SK-N-SH treated with all-trans-retinoic acid at 6 μM for 48 hours (cell line): ENCODE data around the gene ZNF215.

Experiments used
- CREB5 ChIP-seq: fragments of 250-450 bp; sonication (Bioruptor Pico); IDR thresholded peaks from 2 replicates; pipeline ENCODE4 v1.5.1; 2020; ENCODE audit warnings: low read depth, mild to moderate bottlenecking, moderate library complexity
- ESRRG ChIP-seq: fragments of 250-450 bp; sonication (Bioruptor Pico); IDR thresholded peaks from 2 replicates; pipeline ENCODE4 v1.6.1; 2021; ENCODE audit warnings: mild to moderate bottlenecking
- GLIS3 ChIP-seq: fragments of 250-450 bp; sonication (Bioruptor Pico); IDR thresholded peaks from 2 replicates; pipeline ENCODE4 v1.5.0; 2020; ENCODE audit warnings: mild to moderate bottlenecking, moderate library complexity
- ISL1 ChIP-seq: fragments of 250-450 bp; sonication (Bioruptor Pico); IDR thresholded peaks from 2 replicates; pipeline ENCODE4 v2.1.2; 2022; ENCODE audit warnings: mild to moderate bottlenecking, moderate library complexity
- OSR1 ChIP-seq: fragments of 250-450 bp; sonication (Bioruptor Pico); IDR thresholded peaks from 2 replicates; pipeline ENCODE4 v1.8.0; 2022; ENCODE audit warnings: moderate library complexity, mild to moderate bottlenecking, inconsistent platforms
- PPARA ChIP-seq: fragments of 250-450 bp; sonication (Bioruptor Pico); IDR thresholded peaks from 2 replicates; pipeline ENCODE4 v1.5.0; 2020; ENCODE audit warnings: mild to moderate bottlenecking, borderline replicate concordance
- SNAI2 ChIP-seq: fragments of 250-450 bp; sonication (Bioruptor Pico); IDR thresholded peaks from 2 replicates; pipeline ENCODE4 v1.5.0; 2020; ENCODE audit warnings: mild to moderate bottlenecking, moderate library complexity
- ZC3H10 ChIP-seq: fragments of 250-450 bp; sonication (Bioruptor Pico); IDR thresholded peaks from 2 replicates; pipeline ENCODE4 v1.5.1; 2021; ENCODE audit warnings: mild to moderate bottlenecking, moderate library complexity
- ZFP30 ChIP-seq: fragments of 450-650 bp; formaldehyde crosslinking; IDR thresholded peaks from 2 replicates; pipeline ENCODE4 v1.5.0; 2022; ENCODE audit warnings: mild to moderate bottlenecking, moderate library complexity
- ZNF565 ChIP-seq: fragments of 450-650 bp; formaldehyde crosslinking; conservative IDR thresholded peaks from 2 replicates; pipeline ENCODE4 v1.5.0; 2020; ENCODE audit warnings: low read depth, mild to moderate bottlenecking, moderate library complexity
- TF ChIP-seq, protein P1 (sequence below): fragments of 250-450 bp; sonication (Bioruptor Pico); IDR thresholded peaks from 2 replicates; pipeline ENCODE4 v1.8.0; 2020; ENCODE audit warnings: mild to moderate bottlenecking, moderate library complexity, borderline replicate concordance
- TF ChIP-seq, protein P2 (sequence below): fragments of 250-450 bp; sonication (Bioruptor Pico); IDR thresholded peaks from 2 replicates; pipeline ENCODE4 v1.8.0; 2021; ENCODE audit warnings: low read depth, mild to moderate bottlenecking, moderate library complexity, borderline replicate concordance

DNA sequence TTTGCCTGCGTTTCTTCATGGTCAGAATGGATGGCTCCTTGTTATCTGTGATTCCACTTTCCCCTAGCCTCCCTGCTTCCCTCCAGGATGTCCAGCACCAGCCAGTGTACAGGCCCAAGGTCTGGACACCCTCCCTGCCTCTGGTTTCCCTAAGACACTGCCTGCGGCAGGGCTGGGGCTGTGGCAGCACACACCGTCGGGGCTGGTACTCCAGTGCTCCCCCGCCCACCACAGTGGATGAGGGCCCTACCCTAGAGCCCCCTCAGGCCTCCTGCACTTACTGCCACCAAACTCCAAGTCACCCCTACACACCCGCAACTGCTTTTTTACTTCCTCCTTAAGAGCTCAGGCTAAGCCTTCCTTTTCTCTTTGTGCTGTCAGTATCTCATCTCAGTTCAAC, 65.0 kb downstream of the ZNF215 start:
- no peak for TF ChIP-seq SNAI2 (CRISPR knock-in tag)
- no peak for TF ChIP-seq GLIS3 (CRISPR knock-in tag)
- no peak for TF ChIP-seq ZC3H10 (CRISPR knock-in tag)
- no peak for TF ChIP-seq CREB5
- TF ChIP-seq, protein P1, sequence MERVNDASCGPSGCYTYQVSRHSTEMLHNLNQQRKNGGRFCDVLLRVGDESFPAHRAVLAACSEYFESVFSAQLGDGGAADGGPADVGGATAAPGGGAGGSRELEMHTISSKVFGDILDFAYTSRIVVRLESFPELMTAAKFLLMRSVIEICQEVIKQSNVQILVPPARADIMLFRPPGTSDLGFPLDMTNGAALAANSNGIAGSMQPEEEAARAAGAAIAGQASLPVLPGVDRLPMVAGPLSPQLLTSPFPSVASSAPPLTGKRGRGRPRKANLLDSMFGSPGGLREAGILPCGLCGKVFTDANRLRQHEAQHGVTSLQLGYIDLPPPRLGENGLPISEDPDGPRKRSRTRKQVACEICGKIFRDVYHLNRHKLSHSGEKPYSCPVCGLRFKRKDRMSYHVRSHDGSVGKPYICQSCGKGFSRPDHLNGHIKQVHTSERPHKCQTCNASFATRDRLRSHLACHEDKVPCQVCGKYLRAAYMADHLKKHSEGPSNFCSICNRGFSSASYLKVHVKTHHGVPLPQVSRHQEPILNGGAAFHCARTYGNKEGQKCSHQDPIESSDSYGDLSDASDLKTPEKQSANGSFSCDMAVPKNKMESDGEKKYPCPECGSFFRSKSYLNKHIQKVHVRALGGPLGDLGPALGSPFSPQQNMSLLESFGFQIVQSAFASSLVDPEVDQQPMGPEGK (CRISPR knock-in tag), result no peak
- TF ChIP-seq OSR1, result no peak
- TF ChIP-seq, protein P2, sequence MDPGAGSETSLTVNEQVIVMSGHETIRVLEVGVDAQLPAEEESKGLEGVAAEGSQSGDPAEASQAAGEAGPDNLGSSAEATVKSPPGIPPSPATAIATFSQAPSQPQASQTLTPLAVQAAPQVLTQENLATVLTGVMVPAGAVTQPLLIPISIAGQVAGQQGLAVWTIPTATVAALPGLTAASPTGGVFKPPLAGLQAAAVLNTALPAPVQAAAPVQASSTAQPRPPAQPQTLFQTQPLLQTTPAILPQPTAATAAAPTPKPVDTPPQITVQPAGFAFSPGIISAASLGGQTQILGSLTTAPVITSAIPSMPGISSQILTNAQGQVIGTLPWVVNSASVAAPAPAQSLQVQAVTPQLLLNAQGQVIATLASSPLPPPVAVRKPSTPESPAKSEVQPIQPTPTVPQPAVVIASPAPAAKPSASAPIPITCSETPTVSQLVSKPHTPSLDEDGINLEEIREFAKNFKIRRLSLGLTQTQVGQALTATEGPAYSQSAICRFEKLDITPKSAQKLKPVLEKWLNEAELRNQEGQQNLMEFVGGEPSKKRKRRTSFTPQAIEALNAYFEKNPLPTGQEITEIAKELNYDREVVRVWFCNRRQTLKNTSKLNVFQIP (CRISPR knock-in tag), result no peak
- no peak for TF ChIP-seq ESRRG (CRISPR knock-in tag)
- no peak for TF ChIP-seq PPARA (CRISPR knock-in tag)
- no peak for TF ChIP-seq ZNF565 (CRISPR knock-in tag)
- TF ChIP-seq ZFP30 (CRISPR knock-in tag), result no peak
- TF ChIP-seq ISL1 (CRISPR knock-in tag), result no peak
